HG03095 (cell line): ENCODE data around the gene EIF2S3.
"Not testable (repeated sequence)": the region's sequence is repeated elsewhere in the genome, so short reads cannot be mapped to it uniquely, and the experiment has no call there.

ENCODE experiments used
- ATAC-seq: cut with Tn5 transposase; IDR thresholded peaks from one replicate; pipeline ENCODE4 v1.9.1; 2021; ENCODE audit warnings: moderate library complexity; ENCODE audit not compliant: unreplicated experiment

The EIF2S3 gene

DNA sequence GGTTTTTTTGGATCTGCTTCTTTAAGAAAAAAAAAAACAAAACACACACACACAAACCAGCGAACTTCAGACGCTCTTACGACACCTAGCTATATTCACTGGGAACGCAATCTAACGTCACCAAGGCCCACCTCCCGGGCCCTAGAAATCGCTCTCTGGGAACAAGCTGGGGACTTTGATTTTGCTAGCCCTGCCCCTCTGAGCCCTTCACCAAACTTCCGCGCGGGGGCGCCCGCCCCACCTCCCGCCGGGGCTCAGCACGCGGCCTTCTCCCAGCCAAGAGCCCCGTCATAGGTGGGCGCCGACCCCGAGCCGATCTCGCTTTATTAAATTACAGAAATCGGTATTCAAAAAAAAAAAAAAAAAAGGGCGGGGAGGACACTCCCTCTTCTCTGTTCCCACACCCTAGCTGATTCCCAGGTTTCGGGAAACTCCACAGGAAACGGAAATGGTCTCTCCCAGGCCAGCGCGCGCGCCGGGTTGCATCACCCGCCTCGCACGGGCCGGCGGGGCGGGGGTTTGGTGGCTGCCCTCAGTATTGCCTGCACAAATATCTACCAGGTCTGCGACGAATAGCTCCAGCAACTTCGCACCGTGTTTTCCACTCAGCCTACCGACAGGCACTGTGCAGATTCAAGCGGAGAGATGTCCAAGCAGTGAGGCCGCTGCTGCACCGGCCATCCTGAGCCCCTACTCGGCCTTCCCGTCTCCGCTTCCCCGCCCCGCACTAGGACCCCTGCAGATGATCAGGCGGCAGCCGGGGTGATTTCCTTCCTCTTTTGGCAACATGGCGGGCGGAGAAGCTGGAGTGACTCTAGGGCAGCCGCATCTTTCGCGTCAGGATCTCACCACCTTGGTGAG lies at the start of gene EIF2S3:
Gene EIF2S3 (plus strand): TSS at position 775 of the 861 bp plus-strand sequence. CDS start 13 bp downstream, at position 788.
- peak; percentile 94 for ATAC-seq

- ATAC-seq, result peak; percentile 62
Observed at GRCh38 chrX:24005028-24005427, 49.7 kb upstream of the EIF2S3 start.

DNA sequence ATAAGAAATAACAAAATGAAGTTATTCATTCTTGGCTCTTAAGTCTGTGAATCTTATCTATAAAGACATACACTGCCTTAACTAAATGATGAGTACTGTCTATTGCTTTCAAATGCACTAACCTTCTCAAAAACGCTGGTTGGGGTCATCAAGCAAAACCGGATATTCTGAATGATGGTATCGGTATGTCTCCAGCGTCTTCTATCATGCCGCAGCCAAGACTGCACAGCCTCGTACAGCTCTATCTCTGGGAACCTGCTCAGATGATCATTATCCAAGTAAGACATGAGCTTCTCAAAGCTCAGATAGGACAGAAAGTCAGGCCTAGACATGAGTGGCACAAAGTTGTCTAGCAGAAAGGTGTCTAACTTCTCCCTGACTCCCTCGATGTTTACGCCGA lies 48.9 kb upstream of the EIF2S3 start:
- ATAC-seq, result no peak

GRCh38 chrX:24012266-24012665 lies 42.5 kb upstream of the EIF2S3 start:
- no peak for ATAC-seq

DNA sequence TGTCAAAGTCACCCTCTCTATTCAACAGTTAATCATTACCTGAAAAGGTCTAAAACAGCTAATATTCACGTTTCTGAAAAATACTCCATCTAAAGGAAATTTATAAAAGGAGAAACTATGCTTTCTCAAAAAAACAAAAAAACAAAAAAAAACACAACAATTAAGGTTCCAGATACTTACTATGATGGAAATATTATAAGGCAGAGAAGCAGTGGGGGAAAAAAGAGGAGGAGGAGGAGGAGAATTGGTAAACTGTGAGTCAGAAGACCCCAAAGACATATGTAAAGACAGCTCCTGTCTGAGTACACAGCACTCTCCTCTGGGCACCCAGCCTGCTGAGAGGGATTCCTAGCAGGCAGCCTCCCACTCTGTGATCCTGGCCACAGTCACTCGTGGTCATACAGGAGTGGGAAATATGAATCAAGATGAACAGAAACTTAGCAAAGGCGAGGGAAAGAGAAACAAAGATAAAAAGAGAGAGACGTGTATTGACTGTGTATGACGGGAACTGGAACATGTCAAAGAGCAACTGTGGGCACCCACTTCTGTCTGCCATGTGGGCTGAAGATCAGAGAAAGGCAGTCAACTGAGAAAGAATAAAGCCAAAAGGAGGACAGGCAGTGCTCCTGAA lies 40.3 kb upstream of the EIF2S3 start:
- peak; percentile 61 for ATAC-seq

DNA sequence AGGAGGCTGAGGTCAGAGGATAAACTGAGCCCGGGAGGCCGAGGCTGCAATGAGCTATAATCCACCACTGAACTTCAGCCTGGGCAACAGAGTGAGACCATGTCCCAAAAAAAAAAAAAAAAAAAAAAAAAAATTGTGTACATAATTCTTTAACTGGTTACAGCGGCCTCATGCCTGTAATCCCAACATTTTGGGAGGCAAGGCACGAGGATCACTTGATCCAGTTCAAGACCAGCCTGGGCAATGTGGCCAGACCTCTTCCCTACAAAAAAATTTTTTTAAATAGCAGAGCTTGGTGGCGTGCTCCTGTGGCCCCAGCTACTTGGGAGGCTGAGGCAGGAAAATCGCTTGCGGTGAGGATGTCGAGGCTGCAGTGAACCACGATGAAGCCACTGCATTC lies 37.1 kb upstream of the EIF2S3 start:
- no peak for ATAC-seq

DNA sequence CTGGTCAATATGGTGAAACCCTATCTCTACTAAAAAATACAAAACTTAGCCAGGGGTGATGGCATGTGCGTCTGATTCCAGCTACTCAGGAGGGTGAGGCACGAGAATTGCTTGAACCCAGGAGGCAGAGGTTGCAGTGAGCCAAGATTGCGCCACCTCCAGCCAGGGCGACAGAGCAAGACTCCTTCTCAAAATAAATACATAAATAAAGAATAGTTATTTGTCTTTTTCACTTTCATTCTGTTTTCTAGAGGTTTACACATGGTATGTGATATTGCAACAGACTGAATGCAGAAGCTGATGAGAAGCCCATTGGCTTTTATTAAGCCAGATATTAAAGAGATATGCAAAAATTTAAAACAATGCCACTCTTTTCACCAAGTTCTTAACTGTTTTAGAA lies 35.9 kb upstream of the EIF2S3 start:
- ATAC-seq, result no peak

- ATAC-seq, result no peak
Observed at GRCh38 chrX:24019448-24019847, 35.3 kb upstream of the EIF2S3 start.

GRCh38 chrX:24020306-24020876 lies 34.4 kb upstream of the EIF2S3 start:
- ATAC-seq, result no peak

GRCh38 chrX:24023544-24023943 lies 31.2 kb upstream of the EIF2S3 start:
- ATAC-seq, result no peak

DNA sequence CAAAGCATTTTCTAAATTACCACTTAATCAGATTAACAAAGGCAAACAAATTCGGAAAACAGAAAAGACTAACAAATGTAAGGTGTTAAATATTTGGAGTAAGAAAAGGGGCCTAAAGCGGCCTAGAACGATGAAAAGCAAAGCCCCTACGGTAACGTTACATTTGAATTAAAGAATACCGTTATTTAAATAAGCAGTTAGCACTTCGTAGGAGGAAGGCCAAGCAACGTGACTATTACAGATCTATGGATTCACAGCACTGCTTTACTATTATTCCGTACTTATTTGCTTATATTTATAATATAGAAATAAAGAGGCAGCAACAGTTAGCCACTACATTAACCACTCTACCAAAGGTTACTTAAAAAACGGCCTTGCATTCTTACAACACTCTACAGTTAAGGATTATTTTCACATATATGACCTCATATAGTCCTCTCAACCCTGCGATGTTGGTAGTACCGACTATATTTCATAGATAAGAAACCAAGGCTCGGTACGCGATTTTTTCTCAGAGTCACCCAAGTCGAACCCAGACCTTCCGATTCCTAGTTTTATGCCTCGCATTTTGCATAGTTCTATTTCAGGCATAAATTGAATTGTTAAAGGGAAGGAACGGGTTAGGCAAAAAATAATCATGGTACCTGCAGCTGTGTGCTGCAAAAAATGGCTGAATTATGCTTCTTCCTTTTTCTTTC lies 30.6 kb upstream of the EIF2S3 start:
- no peak for ATAC-seq

- ATAC-seq, result peak; percentile 71
Observed at GRCh38 chrX:24024819-24025740, 29.7 kb upstream of the EIF2S3 start.

DNA sequence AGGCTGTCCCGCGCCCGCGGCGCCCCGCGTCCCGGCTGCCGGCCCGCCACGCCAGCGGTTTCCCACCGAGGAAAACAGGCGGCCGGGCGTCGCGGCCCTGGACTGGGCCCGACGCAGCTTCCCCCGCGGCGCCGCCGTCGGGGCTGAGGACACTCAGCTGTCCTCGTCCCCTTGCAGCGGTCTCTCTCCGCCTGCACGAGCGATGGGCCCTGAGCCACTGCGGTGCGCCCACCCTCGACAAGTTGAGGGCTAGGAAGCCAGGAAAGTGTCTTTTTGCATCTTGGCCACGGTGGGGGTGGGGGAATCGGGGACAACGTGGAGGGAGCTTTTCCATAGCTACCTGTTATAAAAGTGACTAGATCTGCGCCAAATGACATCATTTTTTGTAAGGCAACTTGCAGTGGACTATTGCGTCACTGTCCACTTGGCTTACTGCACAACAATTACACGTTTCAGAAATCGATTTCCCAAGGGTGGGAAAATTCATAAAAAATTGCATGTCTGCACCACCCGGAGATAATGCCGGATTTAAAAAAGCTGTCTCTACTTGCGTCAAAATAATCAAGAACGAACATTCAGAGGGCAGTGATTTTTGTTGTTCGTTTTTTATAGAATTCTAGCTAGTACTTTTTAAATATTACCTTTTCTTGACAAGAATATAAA lies 28.9 kb upstream of the EIF2S3 start:
- ATAC-seq, result peak; percentile 28

GRCh38 chrX:24026432-24026831 lies 28.3 kb upstream of the EIF2S3 start:
- ATAC-seq, result no peak

- ATAC-seq, result no peak
Observed at GRCh38 chrX:24027086-24027485, 27.7 kb upstream of the EIF2S3 start, which contains the start of gene KLHL15. Gene KLHL15, minus strand, starts transcription at chrX:24027186. Its CDS starts 20,493 bp downstream, at chrX:24006693.

DNA sequence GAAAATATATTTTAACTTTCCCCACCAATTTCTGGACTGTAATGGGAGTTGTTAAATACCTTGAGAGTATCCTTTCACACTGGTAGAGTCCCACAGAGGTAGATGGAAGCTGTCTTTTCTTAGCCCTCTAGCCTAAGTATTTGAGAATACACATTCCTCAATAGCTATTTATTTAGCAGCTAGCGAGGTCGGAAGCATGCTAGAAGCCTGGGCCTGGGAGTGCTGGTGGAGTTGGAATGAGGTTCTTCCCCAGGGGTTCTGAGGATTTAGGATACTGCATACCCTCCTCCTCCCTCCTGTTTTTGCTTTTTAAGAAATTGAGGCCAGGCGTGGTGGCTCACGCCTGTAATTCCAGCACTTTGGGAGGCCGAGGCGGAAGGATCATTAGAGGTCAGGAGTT lies 26.8 kb upstream of the EIF2S3 start:
- no peak for ATAC-seq

- no peak for ATAC-seq
Observed at GRCh38 chrX:24030597-24030996, 24.2 kb upstream of the EIF2S3 start.

DNA sequence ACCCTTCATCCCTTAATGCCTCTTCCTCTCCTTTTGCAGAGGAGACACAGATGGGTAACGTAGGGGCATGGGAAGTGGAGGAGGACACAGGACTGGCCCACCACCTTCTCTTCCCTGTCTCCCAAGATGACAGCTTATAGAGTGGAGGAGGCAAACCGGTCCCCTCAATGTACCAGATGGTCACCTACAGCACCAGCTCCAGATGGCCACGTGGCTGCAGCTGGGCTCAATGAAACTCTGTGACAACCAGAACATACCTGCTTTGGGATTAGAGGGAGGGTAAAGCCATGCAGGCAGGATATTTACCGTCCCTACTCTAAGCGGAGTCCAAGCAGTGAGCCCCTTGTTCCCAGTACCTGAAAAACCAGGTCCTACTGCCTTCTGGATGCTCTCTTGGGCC lies 20.3 kb upstream of the EIF2S3 start:
- ATAC-seq, result no peak

- ATAC-seq, result no peak
Observed at GRCh38 chrX:24037729-24038128, 17.0 kb upstream of the EIF2S3 start.

- not testable (repeated sequence) for ATAC-seq
Observed at GRCh38 chrX:24046060-24046459, 8.7 kb upstream of the EIF2S3 start.
